NB4 (cell line): Measurements from ENCODE around the gene LRTM1.

Experiments used
- CTCF ChIP-seq: IDR thresholded peaks from one replicate; pipeline ENCODE4 v1.5.1; 2012; ENCODE audit warnings: low read depth, low read length
- MAX ChIP-seq: IDR thresholded peaks from 2 replicates; pipeline ENCODE4 v1.6.1; 2011; ENCODE audit warnings: low read depth, low read length
- MYC ChIP-seq: IDR thresholded peaks from 2 replicates; pipeline ENCODE4 v1.6.1; 2011; ENCODE audit warnings: low read depth, low read length
- POLR2A ChIP-seq: IDR thresholded peaks from 2 replicates; pipeline ENCODE4 v1.6.1; 2011; ENCODE audit warnings: mild to moderate bottlenecking; ENCODE audit not compliant: insufficient read length; ENCODE audit errors: extremely low read depth

GRCh38 chr3:54876694-54877093 lies 51.2 kb downstream of the LRTM1 start:
- TF ChIP-seq MAX: no peak
- TF ChIP-seq CTCF: no peak
- TF ChIP-seq POLR2A: no peak
- no peak for TF ChIP-seq MYC
